Measurements from ENCODE around the gene CACNA1C.

Gene CACNA1C

GRCh38 chr12:2562400-2562799 is 509.6 kb downstream of the CACNA1C start:
- Histone ChIP-seq H3K4me3 (ENCODE audit: low read depth in 1 of 2, low read length in 2 of 2) (no peak overlapping the region), H3K4me2 (ENCODE audit: insufficient read depth, low read length) (no peak overlapping the region), H3K27me3 (ENCODE audit: insufficient read depth, low read length, poor library complexity) (peaks cover 4% of the 10 kb centered on the region), H3K4me1 (ENCODE audit: insufficient read depth, low read length) (no peaks in the 10 kb centered on the region), H3K9ac (ENCODE audit: low read depth, low read length) (no peak overlapping the region), H4K20me1 (ENCODE audit: insufficient read depth, low read length) (no peaks in the 10 kb centered on the region), H2AFZ (ENCODE audit: low read depth, low read length) (no peak overlapping the region), H3K36me3 (ENCODE audit: insufficient read depth, low read length) (no peaks in the 10 kb centered on the region), H3K9me3 (ENCODE audit: insufficient read depth, low read length, severe bottlenecking) (no peaks in the 10 kb centered on the region), H3K27ac (ENCODE audit: low read length) (no peak overlapping the region), H3K79me2 (ENCODE audit: insufficient read depth, low read length) (no peaks in the 10 kb centered on the region)
- TF ChIP-seq EZH2 (IDR thresholded peaks at IDR 0.05; ENCODE audit: borderline replicate concordance, low read depth, low read length, severe bottlenecking) (no peak), CTCF (IDR thresholded peaks at IDR 0.05; ENCODE audit: borderline replicate concordance, extremely low read depth, low read length, poor library complexity, severe bottlenecking) (no peak)
- DNase-seq (no peak), ATAC-seq (ENCODE audit: insufficient read depth, low read depth) (no peak)

GRCh38 chr12:2563709-2564108 is 510.9 kb downstream of the CACNA1C start:
- ATAC-seq (ENCODE audit: insufficient read depth, low read depth) = no peak
- no peaks in the 10 kb centered on the region for H4K20me1 ChIP-seq (ENCODE audit: insufficient read depth, low read length)
- H3K4me2 ChIP-seq (ENCODE audit: insufficient read depth, low read length) = no peak overlapping the region
- H3K27me3 ChIP-seq (ENCODE audit: insufficient read depth, low read length, poor library complexity) = no peaks in the 10 kb centered on the region
- no peak overlapping the region for H3K4me3 ChIP-seq (ENCODE audit: low read depth in 1 of 2, low read length in 2 of 2)
- H3K9me3 ChIP-seq (ENCODE audit: insufficient read depth, low read length, severe bottlenecking) = no peaks in the 10 kb centered on the region
- H3K36me3 ChIP-seq (ENCODE audit: insufficient read depth, low read length) = no peaks in the 10 kb centered on the region
- H3K27ac ChIP-seq (ENCODE audit: low read length) = no peak overlapping the region
- no peak for TF ChIP-seq CTCF (IDR thresholded peaks at IDR 0.05; ENCODE audit: borderline replicate concordance, extremely low read depth, low read length, poor library complexity, severe bottlenecking)
- no peak for TF ChIP-seq EZH2 (IDR thresholded peaks at IDR 0.05; ENCODE audit: borderline replicate concordance, low read depth, low read length, severe bottlenecking)
- H3K4me1 ChIP-seq (ENCODE audit: insufficient read depth, low read length) = no peaks in the 10 kb centered on the region
- H3K79me2 ChIP-seq (ENCODE audit: insufficient read depth, low read length) = no peaks in the 10 kb centered on the region
- H3K9ac ChIP-seq (ENCODE audit: low read depth, low read length) = no peak overlapping the region
- no peak overlapping the region for H2AFZ ChIP-seq (ENCODE audit: low read depth, low read length)
- DNase-seq = no peak

GRCh38 chr12:2566161-2566560 is 513.4 kb downstream of the CACNA1C start:
- H3K4me2 ChIP-seq (ENCODE audit: insufficient read depth, low read length) = no peak overlapping the region
- H3K27me3 ChIP-seq (ENCODE audit: insufficient read depth, low read length, poor library complexity) = peaks cover 8% of the 10 kb centered on the region
- H3K27ac ChIP-seq (ENCODE audit: low read length) = no peak overlapping the region
- no peak for DNase-seq
- H4K20me1 ChIP-seq (ENCODE audit: insufficient read depth, low read length) = no peaks in the 10 kb centered on the region
- no peak overlapping the region for H3K4me3 ChIP-seq (ENCODE audit: low read depth in 1 of 2, low read length in 2 of 2)
- ATAC-seq (ENCODE audit: insufficient read depth, low read depth) = no peak
- H2AFZ ChIP-seq (ENCODE audit: low read depth, low read length) = no peak overlapping the region
- H3K36me3 ChIP-seq (ENCODE audit: insufficient read depth, low read length) = no peaks in the 10 kb centered on the region
- H3K4me1 ChIP-seq (ENCODE audit: insufficient read depth, low read length) = no peaks in the 10 kb centered on the region
- no peak for TF ChIP-seq EZH2 (IDR thresholded peaks at IDR 0.05; ENCODE audit: borderline replicate concordance, low read depth, low read length, severe bottlenecking)
- TF ChIP-seq CTCF (IDR thresholded peaks at IDR 0.05; ENCODE audit: borderline replicate concordance, extremely low read depth, low read length, poor library complexity, severe bottlenecking) = no peak
- no peaks in the 10 kb centered on the region for H3K9me3 ChIP-seq (ENCODE audit: insufficient read depth, low read length, severe bottlenecking)
- H3K79me2 ChIP-seq (ENCODE audit: insufficient read depth, low read length) = no peaks in the 10 kb centered on the region
- H3K9ac ChIP-seq (ENCODE audit: low read depth, low read length) = no peak overlapping the region

DNA sequence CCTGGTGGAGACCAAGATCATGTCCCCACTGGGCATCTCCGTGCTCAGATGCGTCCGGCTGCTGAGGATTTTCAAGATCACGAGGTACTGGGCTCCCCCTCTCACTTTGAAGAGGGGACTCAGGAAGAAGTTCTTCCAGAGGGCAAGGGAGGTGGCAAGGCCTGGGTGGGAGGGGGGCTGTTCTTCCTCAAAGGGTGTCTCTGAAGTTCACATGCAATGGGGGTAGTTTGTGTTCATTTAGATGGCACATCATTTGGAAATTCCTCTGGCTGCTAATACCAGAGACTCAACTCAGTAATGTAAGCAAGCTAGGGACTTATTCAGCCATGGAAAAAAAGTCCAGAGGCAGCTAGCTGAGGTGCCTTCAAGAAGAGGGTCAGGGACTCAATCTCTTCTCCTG is 514.9 kb downstream of the CACNA1C start:
- Histone ChIP-seq H3K36me3 (ENCODE audit: insufficient read depth, low read length) (no peaks in the 10 kb centered on the region), H3K79me2 (ENCODE audit: insufficient read depth, low read length) (no peaks in the 10 kb centered on the region), H2AFZ (ENCODE audit: low read depth, low read length) (no peak overlapping the region), H3K27ac (ENCODE audit: low read length) (no peak overlapping the region), H4K20me1 (ENCODE audit: insufficient read depth, low read length) (no peaks in the 10 kb centered on the region), H3K9me3 (ENCODE audit: insufficient read depth, low read length, severe bottlenecking) (no peaks in the 10 kb centered on the region), H3K9ac (ENCODE audit: low read depth, low read length) (no peak overlapping the region), H3K27me3 (ENCODE audit: insufficient read depth, low read length, poor library complexity) (peaks cover 20% of the 10 kb centered on the region), H3K4me1 (ENCODE audit: insufficient read depth, low read length) (no peaks in the 10 kb centered on the region), H3K4me3 (ENCODE audit: low read depth in 1 of 2, low read length in 2 of 2) (no peak overlapping the region), H3K4me2 (ENCODE audit: insufficient read depth, low read length) (no peak overlapping the region)
- TF ChIP-seq CTCF (IDR thresholded peaks at IDR 0.05; ENCODE audit: borderline replicate concordance, extremely low read depth, low read length, poor library complexity, severe bottlenecking) (no peak), EZH2 (IDR thresholded peaks at IDR 0.05; ENCODE audit: borderline replicate concordance, low read depth, low read length, severe bottlenecking) (no peak)
- no peak for ATAC-seq (ENCODE audit: insufficient read depth, low read depth)
- DNase-seq = no peak

Measured in DND-41 (cell line).